ENCODE measurements around the gene AUTS2.

The AUTS2 gene

GRCh38 chr7:70556761-70557160, 958.5 kb downstream of the AUTS2 start:
- DNase-seq (ENCODE audit: low read depth): no peak

GRCh38 chr7:70557338-70557737, 959.1 kb downstream of the AUTS2 start:
- no peak for DNase-seq (ENCODE audit: low read depth)

DNA sequence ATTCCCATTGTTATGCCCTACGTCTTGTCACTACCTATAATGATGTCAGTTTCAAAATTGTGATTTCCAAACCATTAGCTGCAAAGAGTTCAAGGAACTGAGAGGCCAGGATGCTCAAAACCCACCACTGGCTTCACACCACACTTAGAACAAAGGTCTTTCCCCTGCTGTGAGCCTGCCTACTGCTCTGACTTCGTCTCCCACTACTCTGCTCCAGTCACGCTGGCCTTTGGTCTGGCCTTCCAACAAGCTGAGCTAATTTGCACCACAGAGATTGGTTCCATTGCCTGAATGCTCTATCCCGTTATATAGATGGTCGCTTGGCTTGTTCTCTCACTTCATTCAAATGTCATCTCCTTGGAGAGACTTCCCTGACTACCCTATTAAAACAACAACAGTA, 961.5 kb downstream of the AUTS2 start:
- no peak for DNase-seq (ENCODE audit: low read depth)

- DNase-seq (ENCODE audit: low read depth): no peak
These were observed 965.7 kb downstream of the AUTS2 start for GRCh38 chr7:70563960-70564359.

DNA sequence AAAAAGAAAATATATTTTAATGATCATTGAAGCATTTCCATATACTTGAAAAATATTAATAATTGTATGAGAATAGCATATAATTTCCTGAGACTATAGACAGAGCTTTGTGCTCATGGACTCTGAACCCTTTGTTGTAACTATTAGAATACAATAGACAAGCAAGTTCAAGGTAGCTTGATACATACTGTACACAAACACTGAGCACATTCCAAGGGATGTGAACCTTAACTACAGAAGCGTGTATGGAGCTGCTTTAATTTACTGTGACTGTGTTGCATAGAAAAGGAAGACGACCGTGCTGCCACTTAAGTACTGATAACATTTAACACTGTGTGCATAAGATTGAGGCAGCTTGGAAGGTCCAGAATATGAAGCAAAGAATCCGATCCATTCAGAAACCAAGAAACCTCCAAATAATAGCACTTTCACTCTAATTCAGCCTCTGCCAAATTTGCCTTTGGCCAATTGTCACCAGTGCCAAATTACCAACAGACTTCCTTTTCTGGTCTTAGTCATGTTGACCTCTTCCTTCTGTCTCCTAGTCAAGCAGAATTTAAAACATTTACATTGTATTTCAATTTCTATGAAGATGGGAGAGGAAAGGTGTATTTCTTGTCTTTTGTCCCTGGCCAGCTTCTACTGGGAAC, 967.6 kb downstream of the AUTS2 start:
- no peak for DNase-seq (ENCODE audit: low read depth)

DNA sequence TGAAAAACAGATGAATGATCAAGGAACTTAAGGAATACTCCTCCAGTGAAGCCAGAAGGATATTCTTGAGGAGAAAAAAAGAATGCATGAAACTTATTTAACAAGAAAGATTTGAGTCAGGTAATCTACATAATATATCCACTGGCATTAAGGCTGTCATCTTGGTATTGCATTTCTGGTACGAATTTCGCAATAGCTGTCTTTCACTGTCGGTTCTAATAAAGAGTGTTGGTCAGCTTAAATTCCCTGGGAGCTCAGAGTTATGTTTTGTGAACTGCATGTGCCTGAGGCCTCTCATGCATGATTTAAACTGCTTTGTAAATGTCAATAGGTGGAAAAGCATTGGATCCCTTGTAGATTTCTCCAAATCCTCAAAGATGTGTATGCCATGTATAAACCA, 968.4 kb downstream of the AUTS2 start:
- no peak for DNase-seq (ENCODE audit: low read depth)

- no peak for DNase-seq (ENCODE audit: low read depth)
These were observed 970.5 kb downstream of the AUTS2 start for GRCh38 chr7:70568674-70569334.

GRCh38 chr7:70569335-70569819, 971.1 kb downstream of the AUTS2 start:
- DNase-seq (ENCODE audit: low read depth): no peak

DNA sequence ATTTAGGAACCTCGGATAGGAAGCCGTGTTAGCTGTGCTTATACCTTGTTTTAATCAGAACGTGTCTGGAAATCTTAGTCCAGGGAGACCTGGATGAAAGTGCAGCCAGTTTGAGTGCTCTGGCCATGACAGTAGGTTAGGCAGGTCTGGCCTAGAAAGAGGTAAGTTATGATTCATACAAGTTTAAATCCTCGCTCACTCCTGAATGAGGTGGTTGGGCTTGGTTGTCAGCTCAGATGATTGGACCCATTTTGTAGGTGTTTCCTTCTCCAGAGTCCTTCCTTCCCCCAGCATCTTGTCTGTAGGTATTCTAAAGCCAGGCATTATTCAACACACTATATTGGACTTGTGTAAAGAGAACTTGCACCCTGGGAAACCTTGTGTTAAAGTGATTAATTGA, 971.8 kb downstream of the AUTS2 start:
- no peak for DNase-seq (ENCODE audit: low read depth)

GRCh38 chr7:70570961-70571360, 972.7 kb downstream of the AUTS2 start:
- DNase-seq (ENCODE audit: low read depth): no peak

DNA sequence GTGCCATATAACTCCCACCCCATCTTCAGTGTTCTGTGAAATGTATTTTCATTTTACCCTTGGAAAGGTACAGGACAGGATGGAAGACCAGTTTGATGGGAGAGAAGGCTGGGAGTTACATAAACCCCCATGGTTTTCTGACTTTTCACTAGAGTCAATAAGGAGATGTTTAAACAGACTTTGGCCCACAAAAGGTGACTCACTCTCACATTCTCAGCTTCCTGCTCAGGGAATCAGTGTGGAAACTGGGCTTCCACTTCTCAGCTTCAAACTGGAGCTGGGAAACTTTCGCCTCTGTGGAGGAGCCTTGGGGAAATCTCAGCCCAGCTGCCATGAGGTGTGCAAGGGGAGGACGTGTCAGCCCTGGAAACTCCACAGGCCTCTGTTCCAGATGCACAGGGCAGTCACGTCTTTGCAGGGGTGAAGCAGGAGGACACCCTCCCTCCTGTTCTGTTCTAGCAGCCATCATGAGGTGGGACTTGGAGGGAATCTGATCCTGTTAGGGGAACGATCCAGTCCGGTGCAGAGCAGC, 973.2 kb downstream of the AUTS2 start:
- no peak for DNase-seq (ENCODE audit: low read depth)

DNA sequence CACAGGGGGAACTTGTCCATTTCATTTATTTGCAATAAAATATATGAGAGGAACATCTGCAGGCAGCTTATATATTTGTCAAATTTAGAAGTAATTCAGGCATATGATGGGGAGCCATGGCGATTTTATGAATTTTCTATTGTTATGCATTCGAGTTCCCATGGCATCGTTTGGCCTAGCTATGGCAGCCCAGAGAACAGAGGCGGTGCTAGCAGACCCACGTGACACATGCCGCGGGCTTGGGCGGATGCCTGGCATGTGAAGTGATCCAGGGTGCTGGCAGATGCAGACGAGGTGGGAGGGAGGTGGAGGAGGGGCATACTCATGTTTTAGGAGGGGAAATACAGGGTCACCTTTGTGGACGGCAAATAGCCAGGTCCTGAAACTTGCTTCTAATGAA, 973.7 kb downstream of the AUTS2 start:
- DNase-seq (ENCODE audit: low read depth): no peak

DNA sequence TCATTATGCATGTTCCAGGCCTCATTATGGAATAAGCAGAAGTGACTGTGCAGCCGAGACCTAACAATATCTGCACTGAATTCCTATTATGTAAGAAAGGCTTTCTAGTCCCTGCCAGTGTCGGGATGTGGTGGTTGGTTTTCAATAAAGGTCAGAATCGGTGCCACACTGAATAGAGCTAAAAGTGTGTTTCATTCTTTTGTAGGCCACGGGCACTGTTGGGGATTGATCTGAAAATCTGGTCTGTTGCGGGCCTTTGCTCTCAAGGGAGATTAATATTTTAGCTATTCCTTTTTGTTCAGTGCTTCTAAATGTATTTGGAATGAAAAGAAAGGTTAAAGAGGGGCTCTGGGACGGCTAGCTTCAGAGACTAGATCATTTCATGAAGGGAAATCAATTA, 974.3 kb downstream of the AUTS2 start:
- DNase-seq (ENCODE audit: low read depth): no peak

GRCh38 chr7:70573071-70573661, 974.9 kb downstream of the AUTS2 start:
- no peak for DNase-seq (ENCODE audit: low read depth)

DNA sequence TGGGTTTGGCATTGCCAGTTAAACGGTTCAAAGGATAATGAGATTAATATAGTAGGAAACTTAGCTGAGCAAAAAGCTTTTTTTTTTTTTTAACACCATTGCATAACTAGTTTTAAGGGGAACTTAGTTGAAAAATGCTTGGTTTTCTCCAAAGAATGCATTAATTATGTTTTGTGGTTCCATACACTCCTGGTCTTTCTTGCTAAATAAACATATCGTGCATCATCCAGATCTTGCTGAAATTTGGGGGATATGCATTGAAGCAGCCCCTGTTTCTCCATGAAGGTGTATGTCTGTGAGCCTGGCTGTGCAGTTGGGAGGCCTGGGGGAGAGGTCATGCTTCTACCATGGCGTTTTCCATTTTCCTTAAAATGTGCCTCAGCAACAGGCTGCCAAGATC, 975.4 kb downstream of the AUTS2 start:
- no peak for DNase-seq (ENCODE audit: low read depth)

DNA sequence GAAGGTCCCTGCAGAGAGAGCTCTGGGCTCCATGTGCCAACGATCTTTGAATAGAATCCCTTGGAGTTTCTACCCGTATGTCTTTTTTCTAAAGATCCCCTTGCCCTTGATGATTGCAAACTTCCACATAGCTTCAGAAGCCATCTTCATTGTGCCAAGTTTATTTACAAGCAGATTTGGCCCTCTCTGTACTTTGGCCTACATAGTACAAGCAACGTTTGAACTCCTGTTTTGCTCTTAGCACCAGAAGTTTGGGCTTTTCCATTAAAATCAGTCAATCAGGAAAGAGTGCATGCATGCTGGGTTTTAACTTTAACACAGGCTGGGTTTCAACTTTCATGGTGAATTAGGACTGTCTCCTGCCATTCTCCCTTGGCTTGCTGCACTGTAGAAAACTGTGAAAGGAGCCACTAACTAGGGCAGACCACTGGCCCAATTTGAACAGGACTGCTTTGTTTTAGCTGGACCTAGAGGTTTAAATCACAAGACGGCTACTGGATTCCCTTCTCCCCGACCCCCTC, 976.1 kb downstream of the AUTS2 start:
- no peak for DNase-seq (ENCODE audit: low read depth)

- DNase-seq (ENCODE audit: low read depth): no peak
These were observed 976.9 kb downstream of the AUTS2 start for GRCh38 chr7:70574970-70575799.

DNA sequence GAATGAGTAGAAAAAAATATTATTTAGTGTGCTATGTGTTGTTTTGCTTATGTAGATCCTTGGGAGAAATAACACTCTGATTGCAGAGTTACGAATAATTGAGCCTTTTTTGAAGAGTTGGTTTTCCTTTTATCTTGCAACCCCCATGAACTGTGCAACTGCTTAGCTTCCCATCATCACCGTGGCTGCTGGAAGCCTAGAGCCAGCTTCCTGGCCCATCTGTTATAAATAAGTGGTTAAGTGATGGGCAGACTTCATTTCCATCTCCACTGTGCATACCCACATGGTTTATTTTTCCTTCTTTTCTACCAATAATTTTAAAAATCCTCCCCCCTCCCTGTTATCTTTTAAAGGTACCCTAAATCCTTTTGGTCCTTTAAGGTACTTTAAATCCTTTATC, 978.8 kb downstream of the AUTS2 start:
- DNase-seq (ENCODE audit: low read depth): no peak

- DNase-seq (ENCODE audit: low read depth): no peak
These were observed 979.9 kb downstream of the AUTS2 start for GRCh38 chr7:70578131-70578530.

GRCh38 chr7:70579397-70580097, 981.3 kb downstream of the AUTS2 start:
- no peak for DNase-seq (ENCODE audit: low read depth)

DNA sequence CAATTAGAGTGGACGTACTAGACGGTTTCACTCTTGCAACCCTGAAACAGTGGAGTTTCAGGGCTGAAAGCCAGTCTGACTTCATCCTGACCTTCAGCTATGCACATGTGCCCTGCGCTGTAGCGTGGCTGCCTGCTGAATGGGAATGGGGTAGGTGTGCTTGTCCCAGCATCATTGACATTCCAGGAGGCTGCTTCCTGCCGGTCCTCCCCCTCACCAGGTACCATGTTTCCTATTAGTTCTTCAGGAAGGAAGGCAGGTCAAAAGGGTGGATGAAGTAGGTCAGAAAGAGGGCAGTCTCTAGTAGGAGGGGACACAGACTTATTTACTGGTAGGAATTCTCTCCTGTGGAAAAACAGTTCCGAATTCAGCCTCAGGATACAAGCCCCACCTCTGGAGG, 981.9 kb downstream of the AUTS2 start:
- DNase-seq (ENCODE audit: low read depth): no peak
